Astrocyte of the cerebellum (primary cell): Measurements from ENCODE around the gene KISS1.

Experiments
- DNase-seq: peaks from one replicate; pipeline ENCODE4 v3.0.0-alpha.2; 2011; ENCODE audit warnings: low read depth
- H3K4me3 ChIP-seq: 2 replicates; pipeline ENCODE4 v1.5.1; 2011; ENCODE audit warnings: mild to moderate bottlenecking, low read depth, low read length, moderate library complexity
- in situ Hi-C: cut with HindIII; loops from 2 replicates; pipeline ENCODE4 v1.10.0; 2017; ENCODE audit warnings: low sequenced_read_pairs
- TF ChIP-seq, protein P1 (sequence below): IDR thresholded peaks from 2 replicates; pipeline ENCODE4 v1.5.1; 2012; ENCODE audit warnings: low read length, low read depth, moderate library complexity, mild to moderate bottlenecking; ENCODE audit errors: missing control alignments

Gene KISS1

DNA sequence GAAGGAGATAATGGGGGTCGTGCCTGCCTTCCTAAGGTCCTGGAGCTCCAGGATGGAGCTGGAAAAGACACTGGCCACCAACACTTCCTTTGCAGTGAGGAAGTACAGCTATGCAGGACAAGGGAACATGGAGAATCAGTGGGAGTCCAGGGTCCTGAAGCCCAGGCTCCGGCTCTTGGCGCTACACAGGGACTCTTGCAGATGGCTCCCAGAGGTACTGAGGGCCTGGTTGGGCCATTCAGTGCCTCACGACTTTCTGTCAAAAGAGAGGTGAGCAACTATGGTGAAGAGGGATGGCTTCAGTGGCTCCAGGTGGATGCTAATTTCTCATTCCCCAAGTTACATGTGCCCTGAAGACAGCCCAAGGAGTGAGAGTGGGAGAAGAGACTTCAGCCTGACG lies 42.6 kb downstream of the KISS1 start:
- no peak for DNase-seq
- in situ Hi-C loops, result no loop called here
- TF ChIP-seq, protein P1, sequence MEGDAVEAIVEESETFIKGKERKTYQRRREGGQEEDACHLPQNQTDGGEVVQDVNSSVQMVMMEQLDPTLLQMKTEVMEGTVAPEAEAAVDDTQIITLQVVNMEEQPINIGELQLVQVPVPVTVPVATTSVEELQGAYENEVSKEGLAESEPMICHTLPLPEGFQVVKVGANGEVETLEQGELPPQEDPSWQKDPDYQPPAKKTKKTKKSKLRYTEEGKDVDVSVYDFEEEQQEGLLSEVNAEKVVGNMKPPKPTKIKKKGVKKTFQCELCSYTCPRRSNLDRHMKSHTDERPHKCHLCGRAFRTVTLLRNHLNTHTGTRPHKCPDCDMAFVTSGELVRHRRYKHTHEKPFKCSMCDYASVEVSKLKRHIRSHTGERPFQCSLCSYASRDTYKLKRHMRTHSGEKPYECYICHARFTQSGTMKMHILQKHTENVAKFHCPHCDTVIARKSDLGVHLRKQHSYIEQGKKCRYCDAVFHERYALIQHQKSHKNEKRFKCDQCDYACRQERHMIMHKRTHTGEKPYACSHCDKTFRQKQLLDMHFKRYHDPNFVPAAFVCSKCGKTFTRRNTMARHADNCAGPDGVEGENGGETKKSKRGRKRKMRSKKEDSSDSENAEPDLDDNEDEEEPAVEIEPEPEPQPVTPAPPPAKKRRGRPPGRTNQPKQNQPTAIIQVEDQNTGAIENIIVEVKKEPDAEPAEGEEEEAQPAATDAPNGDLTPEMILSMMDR, result no peak
- no peak overlapping the region for H3K4me3 ChIP-seq

DNA sequence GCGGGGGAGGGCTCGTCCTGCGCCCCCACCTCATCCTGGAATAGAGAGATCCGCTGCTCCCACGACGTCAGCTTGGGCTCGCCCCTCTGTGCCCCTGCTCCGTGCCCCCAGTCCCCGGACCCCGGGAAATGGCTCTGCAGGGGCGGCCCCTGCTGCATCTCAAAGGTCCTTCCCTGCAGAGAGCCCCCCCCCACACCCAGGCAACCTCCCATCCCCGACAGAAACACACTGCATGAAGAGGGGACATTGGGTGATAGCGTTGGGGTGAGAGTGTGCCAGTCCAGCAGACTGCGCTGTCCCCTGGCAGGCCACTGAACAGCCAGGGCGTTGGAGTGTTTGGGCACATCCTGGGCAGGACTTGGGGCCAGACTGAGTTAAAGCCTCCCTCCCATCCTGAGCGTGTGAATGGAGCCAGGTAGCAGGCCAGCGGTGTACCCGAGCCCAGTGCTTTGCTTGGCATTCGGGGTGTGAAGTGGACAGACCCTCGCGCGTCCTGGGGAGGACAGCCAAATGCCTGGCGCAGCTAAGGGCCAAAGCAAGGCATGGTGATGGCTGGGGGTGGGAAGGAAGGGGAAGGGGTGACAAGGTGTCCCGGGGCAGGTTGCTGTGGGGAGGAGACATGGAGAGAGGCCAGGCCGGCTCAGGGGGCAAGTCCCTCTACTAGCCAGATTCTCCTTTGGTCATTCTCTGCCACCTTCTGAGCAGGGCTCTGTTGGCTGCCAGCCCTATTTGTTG lies 43.8 kb downstream of the KISS1 start:
- TF ChIP-seq, protein P1, result no peak
- in situ Hi-C loops, result no loop called here
- DNase-seq, result no peak
- peak overlapping the region; percentile 64 for H3K4me3 ChIP-seq

DNA sequence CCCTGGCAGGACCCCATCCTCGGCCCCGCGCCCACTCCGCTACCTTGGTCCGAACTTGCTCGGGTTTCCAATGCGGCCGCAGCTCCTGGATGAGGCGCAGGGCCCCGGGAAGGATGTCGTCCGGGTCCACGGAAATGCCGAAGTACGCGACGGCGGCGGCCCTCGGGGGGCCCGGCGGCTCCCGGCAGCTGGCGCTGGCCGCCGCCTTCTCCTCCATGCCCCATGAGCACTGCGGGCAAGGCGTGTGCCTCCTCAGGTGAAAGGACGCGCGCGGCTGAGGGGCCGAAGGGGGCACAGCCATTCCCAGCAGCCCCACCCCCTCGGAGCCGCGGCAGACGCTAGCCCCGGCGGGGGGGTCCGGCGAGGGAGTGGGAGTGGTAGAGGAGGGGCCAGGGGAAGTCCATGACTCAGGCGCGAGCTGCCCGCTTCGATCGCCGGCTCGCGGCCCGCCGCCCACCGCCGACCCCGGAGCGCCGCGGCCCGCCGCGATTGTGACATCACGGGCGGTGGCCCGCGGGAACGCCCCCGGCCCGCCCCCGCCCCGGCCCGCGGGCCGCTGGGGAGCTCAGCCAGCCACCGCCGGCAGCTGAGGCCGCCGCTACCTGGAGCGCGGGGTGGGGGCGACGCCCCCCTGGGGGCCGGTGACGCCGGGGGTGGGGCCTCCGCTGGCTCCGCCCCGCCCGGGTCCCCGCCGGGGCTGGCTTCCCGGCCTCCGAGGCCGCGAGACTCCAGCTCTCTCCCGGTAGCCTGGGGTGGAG lies 44.6 kb downstream of the KISS1 start, which contains the start of gene ETNK2:
Gene ETNK2, minus strand, starts transcription at position 493 of the 758 bp plus-strand sequence. Its CDS starts 192 bp downstream, at position 301.
- TF ChIP-seq, protein P1, result no peak
- H3K4me3 ChIP-seq, result peak within 1 kb of the TSS; percentile 64
- DNase-seq, result no peak
- in situ Hi-C loops, result no loop called here

DNA sequence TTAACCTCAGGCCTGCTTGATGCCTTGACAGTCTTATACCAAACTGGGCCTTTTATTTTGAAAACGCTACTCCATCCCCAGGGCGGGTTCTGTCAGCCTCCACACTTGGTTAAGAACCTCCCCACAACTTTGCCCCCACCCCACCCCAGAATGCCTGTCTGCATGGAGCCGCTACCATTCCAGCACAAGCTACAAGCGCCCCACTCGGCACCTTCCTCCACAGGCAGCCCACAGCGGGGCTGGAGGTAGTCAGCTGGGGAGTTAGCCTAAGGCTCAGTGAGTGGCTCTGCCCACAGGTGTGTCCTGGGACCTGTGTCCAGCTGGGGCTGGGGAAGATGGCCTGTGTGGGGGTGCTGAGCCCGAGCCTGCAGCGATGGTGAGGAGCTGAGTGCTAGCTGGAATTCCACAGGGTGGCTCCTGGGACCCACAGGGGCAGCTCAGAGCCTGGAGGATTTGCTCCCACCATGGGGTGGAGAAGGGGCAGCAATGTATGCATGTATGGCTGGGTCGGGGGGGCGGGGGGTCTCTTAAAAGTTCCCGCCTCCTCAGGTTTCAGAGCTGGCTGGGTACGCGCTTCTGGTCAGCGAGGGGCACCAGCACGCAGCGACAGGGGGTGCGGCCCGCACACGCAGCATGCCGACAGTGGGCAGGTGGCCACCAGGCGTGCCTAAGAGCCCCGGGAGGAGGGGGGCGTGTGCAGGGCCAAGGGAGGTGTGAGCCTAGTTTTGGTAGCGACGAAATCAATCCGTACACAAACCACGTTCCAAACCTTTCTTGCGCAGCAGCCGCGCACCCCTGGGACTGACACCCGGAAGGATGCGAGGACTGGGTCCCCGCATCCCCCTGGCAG lies 45.4 kb downstream of the KISS1 start:
- in situ Hi-C loops, result no loop called here
- no peak for DNase-seq
- H3K4me3 ChIP-seq, result peak overlapping the region; percentile 64
- TF ChIP-seq, protein P1, result no peak

DNA sequence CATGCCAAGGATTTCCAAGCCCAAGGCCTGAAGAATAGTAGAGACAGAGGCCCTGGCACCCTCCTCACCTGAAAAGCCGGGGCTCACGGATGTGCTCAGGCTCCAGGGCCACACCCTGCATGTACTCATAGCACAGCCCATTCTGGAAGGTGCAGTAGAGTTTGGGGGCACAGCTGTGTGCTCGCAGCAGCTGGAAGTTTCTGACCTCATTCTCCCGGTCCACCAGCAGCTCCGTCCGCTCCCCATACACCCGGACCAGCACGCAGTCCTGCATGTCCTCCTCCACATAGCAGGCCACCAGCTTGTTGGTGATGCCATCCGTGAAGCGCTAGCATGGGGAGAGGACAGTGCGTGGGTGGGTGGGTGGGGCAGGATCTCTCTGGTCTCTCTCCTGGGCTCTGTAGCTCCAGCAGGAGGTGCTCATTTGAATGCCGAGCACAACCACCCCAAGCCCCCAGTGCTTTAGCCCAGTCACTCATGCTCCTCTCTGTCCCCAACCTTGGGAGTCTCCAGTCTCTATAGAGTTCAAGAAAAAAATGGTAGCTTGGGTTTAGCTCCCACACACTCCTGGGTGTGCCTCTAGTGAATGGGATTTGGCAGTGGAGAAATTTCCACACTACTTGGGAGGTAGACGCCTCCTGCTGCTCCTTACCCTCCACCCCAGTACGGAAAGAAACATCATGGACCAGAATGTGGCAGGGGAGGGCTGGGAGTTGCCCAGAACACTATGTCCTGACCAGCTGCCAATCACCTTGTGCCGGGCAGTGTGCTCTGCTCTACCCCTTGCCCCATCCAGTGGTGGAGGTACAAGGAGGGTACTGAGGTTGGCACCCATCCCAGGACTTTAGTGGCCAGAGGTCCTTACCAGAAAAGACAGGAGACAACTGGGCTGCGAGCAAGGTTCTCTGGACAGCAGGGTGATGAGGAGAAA lies 46.4 kb downstream of the KISS1 start:
- TF ChIP-seq, protein P1, result no peak
- no peak overlapping the region for H3K4me3 ChIP-seq
- in situ Hi-C loops, result no loop called here
- DNase-seq, result no peak

DNA sequence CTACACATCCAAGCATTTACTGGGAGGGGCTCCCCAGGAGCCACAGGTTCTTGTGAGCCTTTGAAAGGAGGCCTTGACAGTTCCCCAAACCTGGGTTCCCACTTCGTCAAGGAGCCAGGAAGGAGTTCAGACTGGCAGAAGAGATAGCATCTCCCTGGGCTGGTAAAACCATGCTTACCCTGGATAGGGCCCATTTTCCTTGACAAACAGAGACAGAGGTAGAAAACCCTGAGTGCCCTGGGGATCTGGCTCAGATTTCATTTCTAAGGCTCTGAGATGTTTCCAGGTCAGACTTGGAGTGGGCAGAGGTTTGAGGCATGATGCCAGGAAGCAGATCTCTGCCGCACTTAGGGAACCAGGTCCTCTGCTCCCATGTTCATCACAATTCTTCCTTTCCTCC lies 47.2 kb downstream of the KISS1 start:
- in situ Hi-C loops, result no loop called here
- TF ChIP-seq, protein P1, result no peak
- H3K4me3 ChIP-seq, result no peak overlapping the region
- no peak for DNase-seq
